ENCODE data around the gene NXPH2.
A peak's percentile ranks its signal among the peaks of the same experiment; 100 is the strongest.
"Not testable (repeated sequence)": the region's sequence is repeated elsewhere in the genome, so short reads cannot be mapped to it uniquely, and the experiment has no call there.

The NXPH2 gene

GRCh38 chr2:138707392-138708074, 72.7 kb downstream of the NXPH2 start:
- peak; percentile 52 for DNase-seq

DNA sequence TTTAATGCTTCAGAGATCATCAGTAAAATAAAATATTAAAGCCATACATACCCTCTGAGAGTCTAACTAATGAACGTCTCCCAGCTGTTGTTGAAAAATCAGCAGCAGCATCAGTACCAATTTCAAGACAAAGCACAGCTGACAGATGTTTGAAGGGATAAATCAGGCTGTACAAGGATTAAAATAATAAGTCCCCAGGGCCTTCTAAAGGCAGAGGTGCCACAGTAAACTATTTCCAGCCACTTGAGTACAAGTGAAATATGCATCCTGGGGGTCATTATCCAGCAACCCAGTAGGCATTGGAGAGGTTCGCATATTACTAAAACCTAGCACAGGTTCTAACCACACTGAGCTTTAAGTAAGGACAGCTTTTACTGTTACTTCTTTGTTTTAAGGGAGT, 76.9 kb downstream of the NXPH2 start:
- no peak for DNase-seq

- no peak for DNase-seq
Observed at GRCh38 chr2:138700716-138701115, 79.5 kb downstream of the NXPH2 start.

- no peak for DNase-seq
Observed at GRCh38 chr2:138699421-138699820, 80.8 kb downstream of the NXPH2 start.

- DNase-seq: no peak
Observed at GRCh38 chr2:138698428-138698827, 81.8 kb downstream of the NXPH2 start.

- DNase-seq: no peak
Observed at GRCh38 chr2:138691667-138692066, 88.5 kb downstream of the NXPH2 start.

DNA sequence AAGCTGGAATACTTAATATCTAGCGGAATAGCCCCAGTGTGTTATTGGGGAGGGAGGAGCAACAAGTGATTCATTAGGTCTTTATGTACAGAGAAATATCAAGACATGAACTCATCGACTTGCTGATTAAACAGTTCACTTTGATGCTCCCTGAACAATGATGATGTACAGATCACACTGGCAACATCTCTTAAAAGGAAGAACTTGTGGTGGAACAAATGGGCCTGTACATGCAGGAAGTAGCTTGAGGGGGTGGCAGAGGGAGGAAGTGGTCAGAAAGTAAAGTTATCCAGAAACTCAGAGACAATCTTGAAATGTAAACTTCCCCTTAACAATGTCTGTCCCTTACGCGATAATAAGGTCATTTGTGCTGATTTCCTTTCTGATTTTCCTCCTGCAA, 90.5 kb downstream of the NXPH2 start:
- no peak for DNase-seq

- DNase-seq: no peak
Observed at GRCh38 chr2:138682163-138682562, 98.0 kb downstream of the NXPH2 start.

- DNase-seq: no peak
Observed at GRCh38 chr2:138677221-138677620, 103.0 kb downstream of the NXPH2 start.

- DNase-seq: no peak
Observed at GRCh38 chr2:138676619-138677021, 103.6 kb downstream of the NXPH2 start.

GRCh38 chr2:138671566-138671965, 108.6 kb downstream of the NXPH2 start:
- no peak for DNase-seq

- no peak for DNase-seq
Observed at GRCh38 chr2:138670734-138671133, 109.5 kb downstream of the NXPH2 start.

DNA sequence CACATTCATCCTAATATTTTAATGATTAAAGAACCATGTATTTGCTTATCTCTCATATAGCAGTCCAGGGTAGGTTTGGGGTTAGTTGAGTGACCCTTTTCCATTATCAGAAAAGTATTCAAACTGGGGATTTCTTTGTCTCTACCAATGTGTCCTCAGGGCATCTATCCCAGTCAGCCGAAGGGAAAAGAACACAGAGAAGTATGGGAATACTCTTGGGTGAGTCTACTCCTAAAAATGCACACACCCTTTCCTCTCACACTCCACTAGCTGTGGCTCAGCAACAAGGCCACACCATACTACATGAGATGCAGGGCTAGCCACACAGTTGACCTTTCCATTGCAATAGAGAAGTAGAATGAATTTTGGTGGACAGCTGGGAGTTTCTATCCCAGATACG, 114.3 kb downstream of the NXPH2 start:
- peak; percentile 19 for DNase-seq

DNA sequence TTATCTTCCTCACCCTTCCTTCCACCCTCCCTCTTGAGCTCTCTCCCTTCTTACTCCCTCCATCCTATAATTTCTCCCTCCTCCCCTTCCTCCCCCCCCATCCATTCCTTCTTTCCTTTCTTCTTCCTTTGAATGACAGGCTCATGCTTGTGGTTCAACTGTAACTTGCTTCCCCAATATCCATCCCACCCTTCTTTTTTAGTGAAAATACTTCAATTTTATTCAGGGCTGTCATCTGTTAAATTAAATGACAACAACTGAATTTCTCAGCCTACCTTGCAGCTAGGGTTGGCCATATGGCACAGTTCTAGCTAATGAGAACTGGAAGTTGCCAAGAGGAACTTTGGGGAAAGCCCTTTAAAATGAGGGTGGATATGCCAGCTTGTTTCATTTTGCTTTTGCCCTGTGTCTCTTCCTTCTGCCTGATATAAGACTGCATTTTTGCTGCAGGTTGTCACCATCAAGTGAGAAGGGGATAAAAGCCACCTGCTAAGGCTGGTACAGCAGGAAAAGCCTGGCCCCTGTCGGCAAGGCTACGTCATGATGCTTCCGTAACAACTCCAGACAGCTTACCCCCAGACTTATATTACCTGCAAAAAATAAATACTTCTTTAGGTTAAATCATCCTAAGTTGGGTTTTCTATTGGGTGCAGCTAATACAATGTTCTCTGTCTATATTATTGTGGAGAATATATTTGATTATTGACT, 121.8 kb downstream of the NXPH2 start:
- DNase-seq: no peak

- DNase-seq: no peak
Observed at GRCh38 chr2:138654146-138654545, 126.0 kb downstream of the NXPH2 start.

DNA sequence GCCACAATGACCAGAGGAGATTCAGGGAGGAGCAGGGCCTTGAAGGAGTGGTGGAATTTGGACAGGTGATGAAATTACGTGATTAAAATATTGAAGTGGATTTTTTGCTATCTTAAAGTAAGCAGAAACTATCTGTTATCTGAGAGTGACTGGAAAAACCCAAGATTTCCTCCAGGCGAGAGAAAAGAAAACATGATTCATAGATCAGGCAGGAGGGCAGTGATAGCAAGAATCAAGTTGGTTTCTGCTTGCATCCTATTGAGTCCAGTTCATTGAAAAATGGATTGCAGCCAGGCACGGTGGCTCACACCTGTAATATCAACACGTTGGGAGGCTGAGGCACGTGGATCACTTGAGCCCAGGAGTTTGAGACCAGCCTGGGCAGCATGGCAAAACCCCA, 127.8 kb downstream of the NXPH2 start:
- no peak for DNase-seq

GRCh38 chr2:138649571-138649970, 130.6 kb downstream of the NXPH2 start:
- no peak for DNase-seq

DNA sequence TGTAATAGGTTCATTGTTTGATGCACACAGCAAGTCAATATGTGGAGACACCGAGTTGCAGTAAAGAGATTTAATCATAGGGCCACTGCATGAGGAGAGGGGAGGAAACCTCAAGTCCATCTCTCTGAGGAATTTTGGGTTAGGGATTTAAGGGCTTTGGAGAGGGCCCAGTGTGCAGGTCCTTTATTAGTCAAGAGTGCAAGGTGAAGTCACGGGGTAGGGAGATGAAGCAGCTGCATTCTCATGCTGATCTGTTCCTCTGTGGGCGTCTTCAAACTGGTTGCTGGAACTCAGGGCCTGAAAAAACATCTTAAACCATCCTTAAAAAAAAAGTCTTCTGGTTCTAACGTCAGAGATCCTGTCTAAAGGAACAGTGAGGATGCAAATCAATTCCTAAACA, 131.6 kb downstream of the NXPH2 start:
- no peak for DNase-seq

GRCh38 chr2:138644776-138645175, 135.4 kb downstream of the NXPH2 start:
- not testable (repeated sequence) for DNase-seq

DNA sequence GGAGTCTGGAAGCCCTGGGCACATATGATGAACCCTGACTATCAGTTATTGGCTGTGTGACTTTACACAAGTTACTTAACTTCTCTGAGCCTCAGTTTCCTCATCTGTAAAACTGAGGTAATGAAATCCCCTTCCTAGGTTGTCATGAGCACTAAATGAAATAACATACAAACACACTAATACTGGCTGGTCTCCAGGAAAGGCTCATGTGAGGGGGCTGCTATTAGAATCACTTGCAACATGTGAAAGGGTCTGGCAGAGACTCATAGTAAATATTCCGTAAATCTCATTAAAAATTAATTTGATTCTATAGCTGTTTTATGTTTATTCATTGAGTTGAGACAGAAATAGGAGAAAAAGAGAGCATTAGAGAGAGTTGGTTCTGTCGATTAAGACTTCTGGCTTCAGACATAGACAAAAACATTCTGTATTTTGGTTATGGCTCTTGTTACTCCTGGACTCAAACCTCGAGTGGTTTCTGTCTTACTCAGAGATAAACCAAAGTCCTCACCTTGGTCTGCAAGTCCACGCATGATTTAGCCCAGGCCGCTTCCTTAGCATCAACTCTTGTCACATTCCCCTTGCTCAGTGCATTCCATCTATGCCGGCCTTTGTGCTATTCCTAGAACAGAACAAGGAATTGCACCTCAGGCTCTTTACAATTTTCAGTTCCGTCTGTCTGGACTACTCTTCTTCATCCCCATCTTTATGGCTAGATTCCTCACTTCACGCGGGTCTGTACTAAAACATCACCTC, 139.1 kb downstream of the NXPH2 start:
- DNase-seq: no peak

- DNase-seq: no peak
Observed at GRCh38 chr2:138637686-138638085, 142.5 kb downstream of the NXPH2 start.

GRCh38 chr2:138637061-138637460, 143.1 kb downstream of the NXPH2 start:
- no peak for DNase-seq

DNA sequence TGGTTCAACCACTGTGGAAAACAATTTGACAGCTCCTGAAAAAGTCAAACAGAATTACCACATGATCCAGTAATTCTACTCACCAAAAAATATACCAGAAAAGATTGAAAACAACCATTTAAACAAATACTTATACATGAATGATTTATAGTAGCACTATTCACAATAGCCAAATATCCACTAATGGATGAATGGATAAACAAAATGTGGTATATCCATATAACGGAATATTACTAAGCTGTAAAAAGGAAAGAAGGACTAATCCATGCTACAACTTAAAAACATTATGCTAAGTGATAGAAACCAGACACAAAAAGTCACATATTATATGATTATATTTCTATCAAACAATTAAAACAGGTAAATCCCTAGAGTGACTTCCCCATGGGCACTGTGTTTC, 147.1 kb downstream of the NXPH2 start:
- DNase-seq: no peak

DNA sequence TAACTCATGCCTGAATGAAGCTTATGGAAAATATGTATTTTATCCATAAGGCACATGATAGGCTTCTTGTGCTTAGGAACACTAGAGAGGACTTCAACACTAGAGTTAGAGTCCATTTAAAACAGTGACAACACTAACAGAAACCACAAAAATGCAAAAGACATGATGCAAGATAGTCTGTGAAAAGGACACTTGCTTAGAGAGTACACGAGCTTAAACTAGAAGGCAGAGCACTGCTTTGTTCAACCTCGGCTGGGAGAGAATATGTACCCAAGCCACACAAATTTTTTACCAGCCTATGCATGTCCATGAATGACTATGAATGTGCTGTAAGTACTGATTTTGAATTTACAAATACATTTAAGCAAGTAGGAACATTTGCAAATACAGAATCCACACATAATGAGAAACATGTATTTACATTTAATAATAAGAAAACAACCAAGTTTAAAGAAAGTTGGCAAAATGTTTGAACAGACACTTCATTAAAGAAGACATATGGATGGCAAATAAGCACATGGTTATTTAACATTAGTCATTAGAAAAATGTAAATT, 148.0 kb downstream of the NXPH2 start:
- DNase-seq: peak; percentile 22

All from EL (cell line).